Neural progenitor cell (in vitro differentiated cells): ENCODE data around the gene NRP1. TPM values are rescaled to one million over a fixed set of nuclear protein-coding genes. Genes with fewer than 3 reads are reported as not detected.

Experiments used
- DNase-seq: peaks from one replicate; pipeline ENCODE4 v3.0.0-alpha.2; 2016; ENCODE audit warnings: low spot score
- H2AFZ ChIP-seq: fragments of 200-600 bp; sonication (generic); replicated peaks from 2 replicates; pipeline ENCODE4 v1.6.1; 2016; ENCODE audit warnings: antibody characterized with exemption
- H3F3A ChIP-seq: fragments of 200-600 bp; sonication (generic); 2 replicates; pipeline ENCODE4 v1.6.1; 2016; ENCODE audit warnings: antibody characterized with exemption, low read depth
- H3K27ac ChIP-seq: fragments of 200-600 bp; sonication (generic); 2 replicates; pipeline ENCODE4 v1.5.1; 2016; ENCODE audit warnings: mild to moderate bottlenecking
- H3K27me3 ChIP-seq: fragments of 200-600 bp; sonication (generic); 2 replicates; pipeline ENCODE4 v1.6.1; 2016; ENCODE audit warnings: mild to moderate bottlenecking, moderate library complexity
- H3K36me3 ChIP-seq: fragments of 200-600 bp; sonication (generic); 2 replicates; pipeline ENCODE4 v1.5.1; 2016
- H3K4me1 ChIP-seq: fragments of 200-600 bp; sonication (generic); 2 replicates; pipeline ENCODE4 v1.6.1; 2016; ENCODE audit warnings: mixed run types
- H3K4me2 ChIP-seq: fragments of 200-600 bp; sonication (generic); 2 replicates; pipeline ENCODE4 v1.6.1; 2016
- H3K4me3 ChIP-seq: fragments of 200-600 bp; sonication (generic); 2 replicates; pipeline ENCODE4 v1.5.1; 2016
- H3K79me2 ChIP-seq: fragments of 200-600 bp; sonication (generic); 2 replicates; pipeline ENCODE4 v1.6.1; 2016; ENCODE audit warnings: low read depth
- H3K9ac ChIP-seq: fragments of 200-600 bp; sonication (generic); 2 replicates; pipeline ENCODE4 v1.6.1; 2016
- H3K9me3 ChIP-seq: fragments of 200-600 bp; sonication (generic); 2 replicates; pipeline ENCODE4 v1.5.1; 2016; ENCODE audit warnings: low read depth
- H4K20me1 ChIP-seq: fragments of 200-600 bp; sonication (generic); 2 replicates; pipeline ENCODE4 v1.6.1; 2016; ENCODE audit warnings: low read depth
- H3K27ac Mint-ChIP-seq: 3 replicates; pipeline ENCODE4 v1.8.0; 2021; ENCODE audit warnings: mixed read lengths
- H3K27me3 Mint-ChIP-seq: 2 replicates; pipeline ENCODE4 v1.8.0; 2022; ENCODE audit warnings: low read depth, mild to moderate bottlenecking, inconsistent platforms, moderate library complexity, mixed read lengths; ENCODE audit not compliant: insufficient read depth
- H3K36me3 Mint-ChIP-seq: 3 replicates; pipeline ENCODE4 v1.8.0; 2021; ENCODE audit warnings: mixed read lengths
- H3K4me1 Mint-ChIP-seq: 3 replicates; pipeline ENCODE4 v1.8.0; 2021; ENCODE audit warnings: mixed read lengths
- H3K4me3 Mint-ChIP-seq: 3 replicates; pipeline ENCODE4 v1.8.0; 2021; ENCODE audit warnings: mild to moderate bottlenecking, moderate library complexity, mixed read lengths
- H3K9me3 Mint-ChIP-seq: 3 replicates; pipeline ENCODE4 v1.8.0; 2020; ENCODE audit warnings: mixed read lengths
- EZH2 ChIP-seq: fragments of 200-600 bp; sonication (generic); IDR thresholded peaks from 2 replicates; pipeline ENCODE4 v1.6.1; 2017; ENCODE audit warnings: antibody characterized with exemption, mild to moderate bottlenecking, moderate library complexity
- EZH2phosphoT487 ChIP-seq: fragments of 200-600 bp; sonication (generic); IDR thresholded peaks from 2 replicates; pipeline ENCODE4 v1.6.1; 2017; ENCODE audit warnings: antibody characterized with exemption
- total RNA-seq: library from RNA; depleted of rRNA; stranded (reverse); fragments of >200 nt; gene quantifications from 2 replicates; pipeline ENCODE4 v1.2.3, GENCODE V29; 2015; ENCODE audit warnings: low replicate concordance
- TF ChIP-seq, protein P1 (sequence below): fragments of 200-600 bp; sonication (generic); IDR thresholded peaks from 2 replicates; pipeline ENCODE4 v1.5.1; 2017; ENCODE audit warnings: antibody characterized with exemption, mild to moderate bottlenecking

Gene NRP1
- total RNA-seq, 1 donor from 2014 or later: 1.9 TPM

DNA sequence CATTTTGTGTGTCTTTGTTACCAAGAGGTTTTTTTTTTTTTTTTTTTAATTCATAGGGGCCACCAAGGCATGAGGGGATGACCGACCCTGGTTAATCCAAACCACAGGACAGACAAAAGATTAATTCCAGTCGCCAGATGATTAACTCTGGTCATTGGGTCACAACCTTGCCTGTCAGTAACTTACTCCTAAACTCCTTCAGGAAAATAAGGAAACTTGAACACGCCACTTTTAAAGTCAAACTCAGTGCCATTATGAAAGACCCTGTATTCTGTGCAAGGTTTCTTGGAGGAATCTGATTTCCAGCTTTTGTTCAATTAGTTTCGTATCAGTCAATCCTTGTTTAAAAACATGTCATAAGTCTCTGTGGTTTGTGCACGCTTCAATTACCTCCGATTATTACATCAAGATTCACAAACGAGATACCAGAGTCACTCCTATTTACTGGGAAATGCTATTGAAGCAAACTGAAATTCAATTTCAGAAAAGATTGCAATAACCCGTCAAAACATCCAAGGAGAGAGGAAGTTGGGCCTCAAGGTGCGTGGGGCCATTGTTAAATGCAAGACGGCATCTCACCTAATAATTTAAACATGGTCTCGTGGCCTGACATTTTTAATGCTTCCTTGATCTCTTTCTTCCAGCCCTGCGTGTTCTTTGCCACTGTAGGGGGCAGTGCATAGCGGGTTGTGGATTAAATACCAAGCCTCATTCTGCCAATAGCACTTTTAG lies 44.0 kb downstream of the NRP1 start:
- Histone ChIP-seq H3K27ac (no peak overlapping the region), H3K9ac (no peak overlapping the region), H3K9me3 (no peaks in the 10 kb centered on the region), H3F3A (no peaks in the 10 kb centered on the region), H3K4me1 (peaks cover 14% of the 10 kb centered on the region), H3K79me2 (no peaks in the 10 kb centered on the region), H3K27me3 (no peaks in the 10 kb centered on the region), H4K20me1 (no peaks in the 10 kb centered on the region), H3K36me3 (no peaks in the 10 kb centered on the region), H3K4me2 (peak overlapping the region; percentile 27), H3K4me3 (no peak overlapping the region), H2AFZ (no peak overlapping the region)
- H3K9me3 Mint-ChIP-seq: no peaks in the 10 kb centered on the region
- H3K4me3 Mint-ChIP-seq: no peak overlapping the region
- H3K27ac Mint-ChIP-seq: peak overlapping the region; percentile 46
- peaks cover 9% of the 10 kb centered on the region for H3K36me3 Mint-ChIP-seq
- DNase-seq: peak; percentile 32
- TF ChIP-seq EZH2: no peak
- TF ChIP-seq, protein P1, sequence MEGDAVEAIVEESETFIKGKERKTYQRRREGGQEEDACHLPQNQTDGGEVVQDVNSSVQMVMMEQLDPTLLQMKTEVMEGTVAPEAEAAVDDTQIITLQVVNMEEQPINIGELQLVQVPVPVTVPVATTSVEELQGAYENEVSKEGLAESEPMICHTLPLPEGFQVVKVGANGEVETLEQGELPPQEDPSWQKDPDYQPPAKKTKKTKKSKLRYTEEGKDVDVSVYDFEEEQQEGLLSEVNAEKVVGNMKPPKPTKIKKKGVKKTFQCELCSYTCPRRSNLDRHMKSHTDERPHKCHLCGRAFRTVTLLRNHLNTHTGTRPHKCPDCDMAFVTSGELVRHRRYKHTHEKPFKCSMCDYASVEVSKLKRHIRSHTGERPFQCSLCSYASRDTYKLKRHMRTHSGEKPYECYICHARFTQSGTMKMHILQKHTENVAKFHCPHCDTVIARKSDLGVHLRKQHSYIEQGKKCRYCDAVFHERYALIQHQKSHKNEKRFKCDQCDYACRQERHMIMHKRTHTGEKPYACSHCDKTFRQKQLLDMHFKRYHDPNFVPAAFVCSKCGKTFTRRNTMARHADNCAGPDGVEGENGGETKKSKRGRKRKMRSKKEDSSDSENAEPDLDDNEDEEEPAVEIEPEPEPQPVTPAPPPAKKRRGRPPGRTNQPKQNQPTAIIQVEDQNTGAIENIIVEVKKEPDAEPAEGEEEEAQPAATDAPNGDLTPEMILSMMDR: peak; percentile 41
- no peak for TF ChIP-seq EZH2phosphoT487
- peaks cover 62% of the 10 kb centered on the region for H3K4me1 Mint-ChIP-seq
- no peaks in the 10 kb centered on the region for H3K27me3 Mint-ChIP-seq

DNA sequence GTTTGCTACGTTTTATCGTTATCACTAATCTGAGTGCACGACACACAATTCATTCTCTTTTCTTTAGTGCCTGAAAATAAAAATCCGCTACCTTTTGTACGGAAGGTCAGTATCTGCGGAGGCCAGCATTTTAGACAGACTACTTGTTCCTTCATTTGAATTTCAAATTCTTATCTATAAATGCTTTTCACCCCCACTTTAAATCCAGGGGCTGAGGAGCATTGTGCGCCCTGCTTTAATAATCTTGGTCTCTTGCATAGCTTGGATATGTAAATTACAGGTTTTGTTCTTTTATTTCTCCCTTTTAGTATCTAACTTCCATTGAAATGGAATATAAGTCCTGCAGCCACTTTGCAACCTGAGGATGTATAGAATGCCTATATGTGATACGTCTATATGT lies 44.7 kb downstream of the NRP1 start:
- H3K9me3 Mint-ChIP-seq: no peaks in the 10 kb centered on the region
- no peak overlapping the region for H3K4me2 ChIP-seq

DNA sequence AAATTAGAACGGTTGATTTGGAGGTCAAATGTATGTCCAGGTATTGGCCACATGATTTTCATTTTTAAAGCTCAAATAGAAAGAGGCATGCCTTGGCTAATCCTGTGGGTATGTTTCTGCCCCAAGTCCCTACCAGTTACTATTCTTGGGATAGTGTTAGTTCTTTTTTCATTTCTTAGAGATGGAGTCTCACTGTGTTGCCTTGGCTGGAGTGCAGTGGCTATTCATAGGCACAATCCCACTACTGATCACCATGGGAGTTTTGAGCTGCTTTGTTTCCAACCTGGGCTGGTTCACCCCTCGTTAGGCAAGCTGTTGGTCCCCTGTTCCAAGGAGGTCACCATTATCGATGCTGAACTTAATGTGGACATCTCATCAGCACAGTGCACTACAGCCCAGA lies 46.3 kb downstream of the NRP1 start:
- Histone ChIP-seq H3K79me2 (no peaks in the 10 kb centered on the region), H3K9ac (no peak overlapping the region), H3K4me1 (peaks cover 14% of the 10 kb centered on the region), H2AFZ (no peak overlapping the region), H3K36me3 (no peaks in the 10 kb centered on the region), H3K9me3 (no peaks in the 10 kb centered on the region), H3K27me3 (no peaks in the 10 kb centered on the region), H3F3A (no peaks in the 10 kb centered on the region), H3K4me3 (no peak overlapping the region), H4K20me1 (no peaks in the 10 kb centered on the region), H3K4me2 (no peak overlapping the region), H3K27ac (no peak overlapping the region)
- Mint-ChIP-seq H3K27me3 (peaks cover 2% of the 10 kb centered on the region), H3K36me3 (peaks cover 5% of the 10 kb centered on the region), H3K4me3 (no peak overlapping the region), H3K9me3 (no peaks in the 10 kb centered on the region), H3K27ac (no peak overlapping the region), H3K4me1 (peaks cover 49% of the 10 kb centered on the region)
- TF ChIP-seq, protein P1: no peak
- no peak for TF ChIP-seq EZH2
- no peak for TF ChIP-seq EZH2phosphoT487
- DNase-seq: no peak

More for the DNA sequence above, 44.7 kb downstream of the NRP1 start:
- H3K4me1 Mint-ChIP-seq: peaks cover 62% of the 10 kb centered on the region
- Histone ChIP-seq H3K27me3 (no peaks in the 10 kb centered on the region), H3K27ac (no peak overlapping the region), H3F3A (no peaks in the 10 kb centered on the region), H3K9ac (no peak overlapping the region), H2AFZ (no peak overlapping the region), H3K9me3 (no peaks in the 10 kb centered on the region), H3K36me3 (no peaks in the 10 kb centered on the region), H3K4me1 (peaks cover 14% of the 10 kb centered on the region), H3K4me3 (no peak overlapping the region), H4K20me1 (no peaks in the 10 kb centered on the region), H3K79me2 (no peaks in the 10 kb centered on the region)
- H3K36me3 Mint-ChIP-seq: peaks cover 7% of the 10 kb centered on the region
- DNase-seq: no peak
- H3K27me3 Mint-ChIP-seq: no peaks in the 10 kb centered on the region
- peak overlapping the region; percentile 55 for H3K27ac Mint-ChIP-seq
- H3K4me3 Mint-ChIP-seq: no peak overlapping the region
- TF ChIP-seq, protein P1: no peak
- TF ChIP-seq EZH2: no peak
- no peak for TF ChIP-seq EZH2phosphoT487
